GM19455 (cell line): ENCODE results near the gene LRFN5.

Source experiments
- ATAC-seq: cut with Tn5 transposase; IDR thresholded peaks from one replicate; pipeline ENCODE4 v1.9.1; 2021; ENCODE audit not compliant: unreplicated experiment

LRFN5 gene

DNA sequence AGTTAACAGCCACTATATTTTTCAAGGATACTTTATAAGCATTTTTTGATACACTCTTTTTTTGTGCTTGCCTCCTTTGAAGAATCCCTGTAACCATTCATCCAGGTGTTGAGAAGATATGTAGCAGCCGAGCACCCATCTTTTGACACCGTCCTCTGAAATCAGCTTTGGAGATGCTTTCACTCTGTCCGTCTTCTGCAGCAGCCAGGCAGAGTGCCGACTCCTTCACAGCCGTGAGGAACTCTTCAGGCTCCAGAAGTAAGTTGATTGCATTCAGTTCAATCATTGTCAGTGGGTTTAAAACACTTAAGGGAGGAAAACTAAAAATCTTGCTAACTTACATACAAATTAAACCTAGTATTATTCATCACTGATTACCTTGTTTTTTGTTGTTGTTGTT is 160.1 kb downstream of the LRFN5 start:
- ATAC-seq, result no peak

DNA sequence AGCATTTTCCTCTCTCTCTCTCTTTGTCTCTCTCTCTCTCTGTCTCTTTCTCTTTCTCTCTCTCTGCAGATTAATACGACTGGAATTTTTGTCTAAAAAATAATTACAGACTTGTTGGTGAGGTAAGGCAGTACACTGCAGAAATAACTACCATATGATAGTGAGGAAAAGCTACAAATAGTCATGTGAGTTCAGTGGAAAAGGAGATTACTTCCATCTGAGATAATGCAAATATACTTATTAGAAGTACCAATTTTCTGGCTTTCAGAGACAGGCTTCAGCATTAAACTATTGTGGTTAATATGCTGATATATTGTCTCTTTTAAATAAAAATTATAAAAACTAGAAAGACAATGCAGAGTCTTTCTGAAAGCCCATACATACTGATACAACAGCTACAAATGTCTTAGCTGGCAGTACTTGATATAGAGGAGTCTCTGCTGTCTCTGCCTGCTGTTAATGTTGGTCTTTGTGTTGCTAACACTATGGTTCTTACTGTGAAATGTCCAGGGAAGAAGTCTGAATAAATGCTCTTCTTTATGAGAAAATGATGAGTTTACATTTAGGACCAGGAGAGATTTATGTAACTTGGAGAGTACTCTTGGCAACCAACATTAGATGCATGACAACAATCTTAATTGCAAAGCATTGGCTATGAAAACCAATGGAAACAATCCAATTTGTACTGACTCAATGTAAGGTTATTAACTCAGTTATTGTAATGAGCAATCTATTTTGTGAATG is 167.0 kb downstream of the LRFN5 start:
- ATAC-seq, result no peak

DNA sequence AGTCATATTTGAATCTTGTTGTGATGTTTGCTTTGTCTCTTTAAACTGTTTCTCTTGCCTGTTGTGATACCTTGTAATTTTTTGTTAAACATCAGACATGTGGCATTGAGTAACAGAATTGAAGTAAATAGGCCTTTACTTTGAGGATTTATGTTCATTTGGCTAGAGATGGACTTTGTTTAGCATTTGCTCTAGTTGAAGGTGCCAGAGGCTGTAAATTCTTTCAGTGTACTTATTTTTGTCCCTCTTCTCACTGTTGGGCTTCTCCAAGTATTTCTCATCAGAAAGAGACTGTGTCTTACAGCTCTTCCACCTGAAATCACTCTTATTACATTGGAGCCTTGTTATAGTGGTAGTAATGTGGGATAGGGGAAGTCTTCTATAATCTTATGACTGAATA is 175.8 kb downstream of the LRFN5 start:
- no peak for ATAC-seq

DNA sequence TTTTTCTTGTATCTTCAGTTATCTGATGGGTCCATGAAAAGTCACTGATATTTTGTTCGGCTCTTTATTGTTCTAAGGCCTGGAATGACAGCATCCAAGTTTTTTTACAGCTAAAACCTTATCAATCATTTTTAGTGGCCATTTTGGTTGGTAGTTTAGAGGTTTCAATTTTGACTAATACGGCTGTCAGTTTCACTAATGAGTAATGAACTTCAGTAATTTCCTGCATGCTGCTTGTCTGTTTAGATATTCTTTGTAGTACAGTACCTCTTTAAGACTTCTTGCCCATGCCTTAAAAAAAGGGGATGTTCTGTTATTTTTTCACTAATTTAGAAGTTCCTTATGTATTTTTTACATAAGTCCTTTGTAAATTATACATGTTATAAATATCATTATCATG is 176.7 kb downstream of the LRFN5 start:
- ATAC-seq, result no peak

DNA sequence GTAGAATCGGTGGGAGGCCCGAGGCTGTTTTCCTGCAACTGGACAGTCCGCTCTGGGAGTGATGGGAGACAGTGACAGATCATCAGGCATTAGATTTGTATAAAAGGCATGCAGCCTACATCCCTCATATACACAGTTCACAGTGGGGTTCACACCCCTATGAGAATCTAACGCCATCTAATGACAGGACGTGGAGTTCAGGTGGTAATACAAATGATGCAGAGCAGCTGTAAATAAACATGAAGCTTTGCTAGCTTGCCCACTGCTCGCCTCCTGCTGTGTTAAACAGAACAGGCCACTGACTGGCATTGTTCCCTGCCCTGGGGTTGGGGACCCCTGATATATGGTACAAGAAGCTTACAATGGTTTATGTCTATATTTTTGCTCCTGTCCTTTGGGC is 179.0 kb downstream of the LRFN5 start:
- ATAC-seq, result no peak

DNA sequence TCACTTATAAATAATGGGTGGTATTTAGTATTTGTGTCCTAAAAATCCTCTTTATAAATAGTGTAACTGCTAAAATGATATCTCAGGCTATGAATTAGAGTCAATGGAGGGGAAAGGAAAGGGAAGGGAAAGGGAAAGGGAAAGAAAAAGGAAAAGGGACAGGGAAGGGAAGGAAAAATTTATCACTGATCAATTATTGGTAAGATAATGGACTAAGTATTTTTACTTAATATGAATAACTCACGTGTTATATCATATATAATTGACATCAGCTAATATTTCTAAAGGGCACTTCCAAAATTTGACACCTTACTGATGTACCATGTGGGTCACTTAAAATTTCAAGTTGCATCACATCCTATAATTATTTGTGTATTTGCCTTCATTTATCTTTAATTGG is 193.1 kb downstream of the LRFN5 start:
- ATAC-seq, result no peak

DNA sequence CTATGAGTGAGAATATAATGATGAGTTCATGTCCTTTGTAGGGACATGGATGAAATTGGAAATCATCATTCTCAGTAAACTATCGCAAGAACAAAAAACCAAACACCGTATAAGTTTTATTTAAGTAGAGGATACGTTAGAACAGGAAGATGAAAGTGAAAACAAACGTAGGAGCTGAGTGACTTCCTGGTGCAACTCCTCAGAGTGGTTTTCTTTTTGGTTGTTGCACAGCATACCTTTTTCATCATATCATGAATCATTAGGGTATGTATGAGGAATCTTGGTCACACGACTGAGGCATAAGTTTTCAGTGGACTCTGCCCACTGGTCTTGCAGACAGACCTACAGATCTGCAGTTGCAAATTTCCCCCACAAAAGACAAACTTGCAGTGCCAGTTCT is 199.0 kb downstream of the LRFN5 start:
- no peak for ATAC-seq

DNA sequence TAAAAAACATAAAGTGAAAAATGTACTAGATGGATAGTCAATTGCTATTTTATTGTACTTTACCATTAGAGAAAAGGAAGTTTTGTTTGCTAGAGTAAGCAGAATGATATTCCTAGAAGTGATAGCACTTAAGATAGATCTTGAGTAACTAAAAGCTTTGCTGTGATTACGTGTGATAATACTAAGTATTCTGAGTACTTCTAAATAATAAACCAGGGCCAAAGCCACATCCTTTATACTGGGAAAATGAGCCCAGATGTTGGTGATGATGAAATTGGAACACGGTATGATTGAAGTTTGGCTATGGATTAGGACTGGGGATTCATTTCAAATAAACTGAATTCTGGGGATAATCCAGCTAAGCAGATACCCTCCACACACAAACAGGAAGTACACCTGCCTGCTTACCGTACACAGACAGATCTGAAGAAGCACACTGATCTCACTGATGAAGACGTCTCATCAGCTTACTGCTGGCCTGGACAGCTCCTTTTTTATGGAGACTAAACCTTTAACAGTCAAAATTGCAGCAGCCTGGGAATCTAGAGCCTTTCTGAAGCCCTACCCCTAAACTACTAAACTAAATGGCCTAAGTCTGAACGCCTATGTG is 199.8 kb downstream of the LRFN5 start:
- ATAC-seq, result no peak

DNA sequence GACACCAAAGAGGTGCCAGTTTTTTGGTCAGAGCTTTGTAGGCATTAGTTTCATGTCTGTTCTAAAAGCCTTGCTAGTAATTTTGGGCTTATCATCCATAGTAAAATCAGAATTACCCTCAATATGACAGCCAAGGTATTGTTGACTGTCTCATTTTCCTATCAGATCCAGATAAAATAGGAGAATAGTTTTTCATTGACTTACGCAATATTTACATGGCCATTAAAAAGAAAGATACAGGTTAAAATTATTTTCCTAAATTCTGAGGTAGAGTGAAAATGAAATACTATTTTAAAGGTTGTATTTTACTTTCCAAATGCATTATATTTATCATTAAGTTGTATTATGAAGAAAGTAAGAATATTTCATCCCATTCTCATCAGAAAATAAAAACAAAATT is 203.7 kb downstream of the LRFN5 start:
- ATAC-seq, result no peak

DNA sequence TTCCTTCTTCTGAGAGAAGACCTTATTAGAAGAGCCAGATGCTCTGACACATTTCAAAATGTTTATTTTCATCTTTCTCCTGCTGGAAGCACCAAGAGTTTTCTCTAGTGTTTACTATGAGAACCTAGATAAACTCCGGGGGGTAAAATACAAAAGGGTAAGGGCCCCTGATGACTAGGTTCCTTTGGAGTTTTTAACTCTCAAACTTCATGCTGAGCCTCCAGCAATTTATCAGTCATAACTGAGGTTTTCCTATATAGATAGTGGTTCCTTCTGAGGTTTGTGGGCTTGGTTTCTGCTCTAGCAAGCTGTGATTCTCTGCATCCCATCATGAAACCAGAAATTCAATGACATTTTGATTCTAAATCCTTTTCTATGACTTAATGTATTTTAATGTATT is 210.9 kb downstream of the LRFN5 start:
- ATAC-seq, result no peak

DNA sequence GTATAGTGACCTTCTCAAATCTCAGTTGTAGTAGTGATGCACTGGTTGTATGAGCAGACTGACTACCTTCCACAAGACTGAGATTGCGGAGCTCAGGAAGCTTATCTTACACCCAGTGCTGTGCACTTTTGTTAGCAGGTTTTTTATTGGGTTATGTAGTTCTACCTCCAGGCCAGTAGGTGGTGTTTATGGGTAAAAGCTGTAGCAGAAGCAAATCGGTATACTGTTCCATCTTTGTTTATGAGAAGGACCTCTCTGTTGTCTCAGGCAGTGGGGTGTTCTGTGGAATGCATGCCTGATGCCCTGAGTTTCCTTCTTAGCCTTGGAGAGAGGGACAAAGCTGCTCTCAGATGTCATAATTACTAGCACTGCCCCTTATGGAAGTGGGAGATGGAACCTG is 217.8 kb downstream of the LRFN5 start:
- no peak for ATAC-seq

DNA sequence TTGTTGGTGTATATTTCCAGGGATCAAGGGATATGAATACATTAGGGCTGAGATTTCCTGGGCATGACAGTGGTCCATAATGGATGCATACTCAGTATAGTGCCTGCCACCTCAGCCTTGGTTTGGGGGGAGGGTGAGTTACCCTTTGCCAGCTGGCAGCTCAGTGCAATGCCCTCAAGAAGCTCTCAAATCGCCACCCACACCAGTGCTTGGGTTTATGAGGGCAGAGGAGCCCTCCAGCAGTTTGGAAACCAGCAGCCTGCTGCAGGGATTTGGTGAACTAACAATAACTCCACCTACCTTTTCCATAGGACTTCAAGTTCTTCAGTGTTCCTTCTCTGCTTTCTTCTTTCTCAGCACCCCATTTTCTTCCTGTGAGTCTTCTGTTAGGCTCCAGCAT is 218.9 kb downstream of the LRFN5 start:
- no peak for ATAC-seq

DNA sequence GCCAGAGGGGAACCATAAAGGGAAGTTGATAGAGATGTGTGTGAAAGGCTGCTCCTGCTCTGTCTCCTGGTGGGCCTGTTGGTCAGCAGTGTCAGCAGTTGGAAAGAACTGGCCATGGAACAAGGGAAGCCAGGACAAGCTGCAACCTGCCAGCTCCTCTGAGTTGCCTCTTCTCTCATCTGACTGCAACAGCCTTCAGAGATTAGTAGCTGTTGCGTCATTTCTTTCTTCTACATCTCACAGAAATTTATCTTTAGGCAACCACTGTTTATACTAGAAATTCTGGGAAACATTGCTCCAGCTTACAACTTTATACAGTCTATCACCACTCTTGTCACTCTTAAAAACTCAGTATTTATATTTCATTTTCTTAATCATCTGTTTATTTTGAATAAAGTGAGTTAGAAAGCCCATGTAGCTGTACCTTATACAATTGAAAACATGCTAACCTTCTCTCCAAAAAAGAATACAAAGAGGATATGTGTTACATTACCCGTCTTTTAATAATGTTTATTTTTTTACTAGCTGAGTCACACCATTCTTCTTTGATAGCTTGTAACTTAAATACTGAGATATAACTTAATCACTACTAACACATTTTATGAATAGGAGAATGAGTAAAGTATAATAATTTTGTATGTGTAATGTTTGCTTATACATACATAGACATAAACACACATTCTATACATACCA is 224.2 kb downstream of the LRFN5 start:
- ATAC-seq, result no peak

DNA sequence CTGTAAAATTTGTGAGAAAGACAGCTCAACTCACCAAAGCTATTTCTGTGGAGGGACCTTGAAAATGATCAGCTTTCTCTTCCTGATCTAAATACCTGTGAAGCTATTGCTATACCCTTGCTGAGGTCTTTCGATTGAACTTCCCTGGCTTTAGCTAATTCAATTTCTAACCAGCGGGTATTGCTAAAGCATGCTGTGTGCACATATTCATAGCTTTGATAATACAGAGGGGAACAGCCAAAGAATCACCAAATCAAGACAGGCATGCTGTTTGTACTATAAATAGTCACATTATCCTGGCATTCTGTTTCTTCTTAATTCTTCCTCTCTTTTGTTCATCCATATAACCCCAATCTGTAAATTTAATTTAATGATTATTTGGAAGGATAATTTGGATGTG is 233.0 kb downstream of the LRFN5 start:
- ATAC-seq, result no peak

DNA sequence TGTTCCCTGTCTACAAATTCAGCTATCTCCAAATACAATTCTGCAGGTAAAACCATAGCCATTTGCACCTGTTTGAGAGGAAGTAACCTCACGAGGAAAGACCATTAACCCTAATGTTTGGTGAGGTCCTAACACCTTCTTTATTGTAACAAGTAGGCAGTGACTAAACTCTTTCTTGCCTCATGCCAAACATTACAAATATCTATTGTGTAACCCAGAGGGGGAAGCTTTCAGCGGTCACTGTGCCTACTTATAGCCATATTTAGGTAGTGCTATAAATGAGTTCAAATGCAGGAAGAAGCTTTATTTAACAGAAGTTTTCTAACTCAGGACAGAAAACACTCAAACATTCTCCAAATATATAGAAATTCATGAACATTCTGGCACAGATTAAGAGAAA is 252.7 kb downstream of the LRFN5 start:
- ATAC-seq, result no peak

DNA sequence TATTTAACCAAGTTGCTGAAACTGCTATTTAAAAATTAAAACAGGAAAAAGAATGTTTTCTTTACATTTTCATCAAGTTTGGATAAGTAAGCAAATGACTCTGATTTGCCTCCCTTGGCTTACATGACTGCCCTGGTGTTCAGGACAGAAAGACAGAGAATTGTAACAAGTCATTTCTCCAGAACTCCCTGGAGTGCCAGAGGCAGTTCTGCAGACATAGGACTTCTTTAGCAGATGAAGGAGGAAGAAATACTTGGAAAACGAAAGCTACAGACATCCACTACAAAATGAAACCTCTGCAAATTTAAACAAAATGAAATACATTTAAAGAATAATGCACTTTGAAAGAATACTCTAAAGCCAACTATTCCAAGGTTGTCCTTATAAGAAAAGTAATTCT is 253.9 kb downstream of the LRFN5 start:
- no peak for ATAC-seq

DNA sequence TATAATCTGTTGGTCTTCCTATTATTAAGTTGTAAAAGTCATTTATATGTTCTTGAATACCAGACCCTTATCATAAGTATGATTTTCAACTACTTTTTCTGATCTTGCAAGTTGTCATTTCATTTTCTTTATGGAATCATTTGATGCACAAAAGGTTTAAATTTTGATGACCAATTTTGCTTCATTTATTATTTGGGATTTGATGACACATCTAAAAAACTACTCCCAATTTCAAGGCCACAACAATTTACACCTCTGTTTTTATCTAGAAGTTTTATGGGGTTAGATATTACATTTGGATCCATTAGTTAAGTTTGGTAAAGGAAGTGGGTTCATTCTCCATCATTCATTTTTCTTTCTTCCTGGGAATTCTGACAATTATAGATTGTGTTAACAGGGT is 259.2 kb downstream of the LRFN5 start:
- ATAC-seq, result no peak

DNA sequence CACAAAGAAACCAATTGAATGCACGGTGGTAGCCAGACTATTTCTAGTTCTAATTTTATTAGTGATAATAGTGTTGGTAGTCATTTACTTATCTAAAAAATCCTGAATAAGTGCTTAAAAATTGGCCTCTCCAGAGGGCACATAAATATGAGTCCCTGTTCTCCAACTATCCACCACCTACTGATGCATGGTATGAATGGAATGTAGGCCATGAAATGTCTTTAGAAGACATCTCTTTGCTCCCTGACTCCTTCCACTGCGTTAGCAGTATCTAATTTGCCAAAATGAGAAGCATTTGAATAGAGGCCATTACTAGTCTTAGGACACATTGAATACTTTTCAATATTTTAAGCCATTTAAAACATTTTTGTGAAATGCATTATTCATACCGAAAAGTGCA is 261.7 kb downstream of the LRFN5 start:
- ATAC-seq, result no peak

DNA sequence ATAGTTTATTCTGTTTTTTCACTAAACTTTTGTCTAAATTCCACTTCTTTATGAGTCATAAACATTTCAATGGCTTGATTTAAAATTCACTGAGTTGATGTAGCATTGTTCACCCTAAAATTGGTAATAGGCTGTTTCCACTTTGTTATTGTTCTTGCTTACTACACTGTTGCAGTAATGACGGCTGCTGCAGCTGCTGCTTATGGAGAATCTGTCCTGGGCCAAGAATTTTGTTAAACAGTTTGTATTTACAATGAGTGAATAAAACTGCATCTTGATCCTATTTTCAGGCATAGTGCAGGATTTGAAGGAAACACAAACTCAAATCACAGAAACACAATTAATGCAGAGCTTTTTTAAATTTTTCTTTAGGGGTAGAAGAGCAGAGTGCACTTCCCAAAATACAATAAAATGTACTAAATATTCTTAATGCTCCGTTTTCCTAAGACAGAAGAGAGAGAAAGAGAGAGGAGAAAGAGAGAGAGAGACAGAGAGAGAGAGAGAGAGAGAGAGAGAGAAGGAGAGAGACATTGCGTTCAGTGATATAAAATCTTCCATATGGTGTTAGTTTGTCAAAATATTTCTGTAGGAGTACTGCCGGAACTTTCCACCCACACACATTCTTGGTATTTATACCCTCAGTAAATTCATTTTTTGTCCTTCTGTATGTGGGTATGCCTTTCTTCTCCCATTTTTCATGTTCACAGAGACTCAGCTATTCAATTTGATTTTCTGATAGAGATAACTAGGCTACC is 266.4 kb downstream of the LRFN5 start:
- no peak for ATAC-seq

DNA sequence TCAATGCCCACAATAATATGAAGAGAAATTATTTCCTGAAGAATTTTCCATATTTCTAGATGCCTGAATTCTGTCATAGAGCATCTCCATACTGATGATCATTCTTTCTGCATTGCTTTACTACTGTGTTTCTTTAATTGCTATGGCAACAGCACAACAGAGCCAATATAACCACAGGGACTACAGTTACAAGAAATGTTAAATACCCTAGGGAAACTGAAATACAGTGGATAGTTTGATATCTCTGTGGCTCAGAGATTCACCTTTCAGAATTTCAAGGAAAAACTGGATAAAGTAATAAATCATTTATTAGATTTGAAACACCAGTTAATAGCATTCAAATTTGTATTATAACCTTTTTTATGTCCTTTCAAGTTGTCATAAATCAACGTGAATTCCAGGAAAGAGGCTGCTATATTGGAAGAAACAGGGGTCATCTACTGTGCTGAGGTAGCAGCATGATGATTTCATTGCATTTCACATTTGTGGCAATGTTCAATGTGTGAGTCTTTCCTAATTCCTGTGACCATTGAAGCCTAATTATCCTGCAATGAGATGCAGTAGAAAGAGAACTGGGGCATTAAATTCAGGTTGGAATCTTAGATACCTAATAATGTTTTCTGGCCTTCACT is 267.1 kb downstream of the LRFN5 start:
- no peak for ATAC-seq

DNA sequence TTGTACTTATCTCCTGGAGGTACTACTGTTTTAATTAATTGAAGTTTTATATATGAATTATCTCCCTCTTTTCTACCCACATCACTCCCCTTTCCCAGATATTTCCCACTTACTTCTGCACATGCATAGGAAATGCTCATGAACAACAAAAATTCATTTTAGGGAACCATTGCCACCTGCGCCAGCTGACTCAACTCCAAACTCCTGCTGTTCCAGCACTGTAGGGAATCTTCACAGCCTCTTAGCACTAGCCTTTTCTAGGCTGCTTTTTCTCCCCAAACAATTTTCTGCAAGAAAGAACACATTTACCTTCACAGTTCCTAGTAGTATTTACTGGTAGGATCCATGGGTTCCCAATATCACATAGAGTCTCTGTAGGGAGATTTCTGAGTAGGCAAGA is 268.4 kb downstream of the LRFN5 start:
- no peak for ATAC-seq
